HG02884 (cell line): ENCODE results near the gene FAM83C.
"Not testable (repeated sequence)": the region's sequence is repeated elsewhere in the genome, so short reads cannot be mapped to it uniquely, and the experiment has no call there.

ENCODE experiments used
- ATAC-seq: cut with Tn5 transposase; IDR thresholded peaks from one replicate; pipeline ENCODE4 v1.9.1; 2021; ENCODE audit warnings: mild to moderate bottlenecking, moderate library complexity; ENCODE audit not compliant: unreplicated experiment

The FAM83C gene

DNA sequence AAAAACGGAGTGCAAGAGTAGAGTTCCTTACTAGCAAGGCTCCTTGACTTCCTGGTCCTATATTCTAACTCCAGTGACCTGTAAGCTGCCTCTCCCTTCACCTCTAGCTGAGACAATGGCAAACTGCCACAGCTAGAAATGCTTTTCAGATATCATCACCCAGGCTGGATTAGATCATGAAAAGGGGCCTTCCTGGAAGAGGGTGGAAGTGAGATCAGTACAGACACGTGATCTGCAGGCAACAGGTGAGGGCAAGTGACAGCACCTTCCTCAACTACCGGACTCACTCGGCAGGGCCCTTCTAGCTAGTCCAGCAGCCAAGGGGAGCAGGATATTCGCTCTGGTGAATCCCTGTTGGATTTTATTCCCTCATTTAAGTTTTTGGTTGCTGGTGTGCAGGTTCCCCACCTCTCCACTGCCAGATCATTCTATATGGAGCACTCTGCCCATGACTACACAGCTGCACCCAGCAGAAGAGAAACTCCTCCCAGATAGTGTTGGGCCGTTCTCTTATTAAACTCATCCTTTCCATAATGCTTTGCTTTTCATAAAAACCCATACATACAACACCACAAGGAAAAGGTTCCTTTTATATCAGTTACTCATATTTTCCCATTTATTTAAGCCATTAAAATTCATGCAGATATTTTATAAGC, 26.4 kb upstream of the FAM83C start:
- no peak for ATAC-seq

DNA sequence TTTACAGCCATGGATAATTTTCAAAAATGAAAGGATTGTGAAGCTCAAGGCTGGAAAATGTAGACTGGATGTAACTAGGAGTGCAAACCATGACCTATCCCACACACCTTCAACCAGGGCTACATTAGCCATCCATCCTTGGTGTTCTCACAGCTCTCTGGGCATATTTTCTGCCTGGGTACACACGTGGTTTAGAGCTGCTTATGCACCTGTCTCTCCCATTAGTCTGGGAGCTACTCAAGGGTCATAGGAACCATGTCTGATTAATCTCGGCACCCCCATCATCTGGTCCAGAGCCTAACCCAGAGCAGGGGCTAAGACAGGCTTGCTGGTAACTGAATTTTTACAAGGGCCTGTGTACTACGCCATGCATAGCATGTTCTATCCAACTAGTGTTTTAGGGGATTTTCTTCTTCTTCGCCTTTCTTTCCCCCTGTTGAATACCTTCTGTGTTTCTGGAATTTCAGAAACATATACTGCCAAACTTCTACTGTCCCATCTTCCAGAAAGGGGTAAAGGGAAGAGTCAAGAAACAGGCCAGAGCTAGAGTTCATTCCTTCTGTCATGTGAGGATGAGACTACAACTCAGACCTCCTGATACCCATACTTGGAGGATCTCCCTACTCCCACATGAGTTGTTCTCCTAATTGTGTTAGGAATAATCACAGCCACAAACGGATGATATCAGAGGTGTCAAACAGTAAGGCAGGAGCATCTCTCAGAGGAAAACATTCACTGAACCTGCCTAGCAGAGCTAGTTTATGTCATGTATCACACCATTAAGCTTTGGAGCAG, 25.4 kb upstream of the FAM83C start:
- no peak for ATAC-seq

DNA sequence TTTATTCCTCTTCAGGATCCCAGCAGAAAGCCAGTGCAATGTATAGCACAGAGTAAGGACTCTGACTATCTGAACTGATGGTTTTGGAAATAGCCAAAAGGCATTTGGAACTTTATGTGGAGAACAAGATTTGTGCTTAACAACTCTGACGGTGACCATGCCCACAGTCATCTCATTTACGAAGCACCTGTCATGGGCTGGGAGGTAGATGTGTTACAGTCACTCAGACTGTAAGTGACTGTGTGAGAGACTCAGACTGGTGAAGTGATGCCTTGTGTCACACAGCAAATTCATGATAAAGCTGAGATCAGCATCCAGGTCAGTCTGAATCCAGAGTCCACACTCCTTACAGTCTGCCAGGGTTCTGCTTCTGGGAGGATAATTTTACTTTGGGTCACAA, 23.9 kb upstream of the FAM83C start:
- ATAC-seq = no peak

DNA sequence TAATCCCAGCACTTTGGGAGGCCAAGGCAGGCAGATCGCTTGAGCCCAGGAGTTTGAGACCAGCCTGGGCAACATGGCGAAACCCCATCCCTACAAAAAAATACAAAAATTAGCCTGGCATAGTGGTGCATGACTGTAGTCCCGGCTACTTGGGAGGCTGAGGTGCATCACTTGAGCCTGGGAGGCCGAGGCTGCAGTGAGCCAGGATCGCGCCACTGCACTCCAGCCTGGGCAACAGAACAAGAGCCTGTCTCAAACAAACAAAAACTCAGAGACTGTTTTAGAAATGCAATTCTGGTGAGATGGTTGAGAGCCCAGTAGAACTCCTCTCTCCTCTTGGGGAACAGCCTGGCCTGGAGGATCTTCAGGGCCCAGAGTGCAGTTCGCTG, 23.4 kb upstream of the FAM83C start:
- ATAC-seq = not testable (repeated sequence)

DNA sequence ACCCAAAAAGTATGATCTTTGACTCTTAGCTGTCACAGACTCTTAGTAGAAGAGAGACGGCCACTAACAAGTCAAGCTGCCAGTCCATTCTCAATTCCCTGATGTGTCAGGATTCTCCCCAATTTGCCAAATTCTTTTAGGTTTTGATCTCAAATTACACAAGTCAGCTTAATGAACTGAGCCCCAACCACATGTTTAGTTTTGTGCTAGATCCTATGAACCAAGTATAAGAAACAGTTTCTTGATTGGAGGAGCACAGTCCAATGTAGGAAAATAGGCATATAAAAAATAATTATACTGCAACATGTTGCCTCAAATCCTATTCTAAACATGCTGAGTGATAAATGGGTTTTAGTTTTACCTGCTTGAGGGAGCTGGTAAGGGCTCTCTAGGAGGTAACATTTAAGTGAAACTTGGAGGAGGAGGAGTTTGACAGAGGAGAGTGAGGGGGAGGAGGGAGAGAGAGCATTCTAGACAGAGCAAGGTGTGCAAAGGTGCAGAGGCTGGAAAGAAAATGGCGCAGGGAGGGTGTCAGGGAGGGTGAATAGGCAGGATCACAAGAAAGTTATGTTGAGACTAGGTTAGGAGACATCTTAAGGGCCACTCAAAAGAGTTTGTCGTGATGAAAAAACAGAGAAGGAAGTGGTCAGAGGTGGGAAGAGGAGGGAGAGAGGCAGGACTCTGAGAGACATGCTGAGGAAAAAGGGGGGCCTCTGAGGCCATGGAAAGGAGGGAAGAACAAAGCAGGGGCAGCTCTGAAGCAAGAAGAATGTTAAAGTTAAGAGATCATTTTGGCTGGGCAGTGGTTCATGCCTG, 22.8 kb upstream of the FAM83C start:
- no peak for ATAC-seq

DNA sequence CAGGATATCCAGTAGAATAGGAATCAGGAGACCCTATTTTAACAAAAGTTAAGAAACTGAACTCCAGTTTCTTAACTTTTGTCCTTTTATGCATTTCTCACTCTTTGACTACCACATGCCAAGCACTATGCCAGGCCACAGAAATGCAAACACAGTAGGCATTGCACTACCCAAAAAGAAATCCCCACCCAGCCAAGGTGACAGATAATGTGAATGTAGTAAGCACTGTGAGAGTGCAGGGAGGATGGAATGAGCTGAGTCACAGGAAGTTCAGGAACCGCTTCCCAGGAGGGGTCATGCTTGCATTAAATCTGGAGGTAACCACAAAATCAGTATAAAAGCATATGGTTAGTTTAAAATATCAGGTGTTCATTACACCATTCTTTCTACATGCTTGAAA, 20.1 kb upstream of the FAM83C start:
- no peak for ATAC-seq

DNA sequence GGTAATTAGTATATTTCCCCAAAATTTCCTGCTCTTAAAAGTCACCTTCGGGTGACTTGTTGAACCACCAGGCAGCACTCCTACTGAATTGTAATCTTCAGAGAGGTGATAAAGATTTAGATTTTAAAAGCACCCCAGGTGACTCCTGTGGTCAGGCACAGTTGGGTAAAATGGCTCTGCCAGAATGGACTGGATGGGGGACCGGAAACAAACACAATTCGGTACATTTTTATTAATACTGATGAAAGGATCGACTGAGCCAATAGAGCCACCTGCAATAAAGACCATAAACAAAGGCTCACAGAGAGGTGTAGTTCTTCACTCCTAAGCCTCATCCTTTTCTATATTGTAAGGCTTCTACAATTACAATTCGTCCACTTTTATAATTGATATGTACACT, 19.6 kb upstream of the FAM83C start:
- no peak for ATAC-seq

DNA sequence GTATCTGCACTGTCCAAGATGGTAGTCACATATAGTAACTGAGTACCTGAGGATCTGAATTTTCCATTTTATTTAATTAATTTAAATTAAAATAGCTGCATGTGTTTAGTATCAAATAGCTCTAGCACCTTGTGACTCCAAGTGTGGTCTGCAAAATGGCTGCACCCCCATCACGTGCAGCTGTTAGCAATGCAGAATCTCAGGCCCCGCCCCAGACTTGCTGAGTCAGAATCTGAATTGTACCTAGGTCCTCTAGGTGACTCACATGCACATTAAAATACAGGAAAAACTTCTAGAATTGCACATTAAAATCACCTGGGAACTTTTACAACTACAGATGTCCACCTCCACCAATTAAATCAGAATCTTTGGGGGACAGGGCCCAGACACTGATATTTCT, 19.2 kb upstream of the FAM83C start:
- ATAC-seq = no peak

DNA sequence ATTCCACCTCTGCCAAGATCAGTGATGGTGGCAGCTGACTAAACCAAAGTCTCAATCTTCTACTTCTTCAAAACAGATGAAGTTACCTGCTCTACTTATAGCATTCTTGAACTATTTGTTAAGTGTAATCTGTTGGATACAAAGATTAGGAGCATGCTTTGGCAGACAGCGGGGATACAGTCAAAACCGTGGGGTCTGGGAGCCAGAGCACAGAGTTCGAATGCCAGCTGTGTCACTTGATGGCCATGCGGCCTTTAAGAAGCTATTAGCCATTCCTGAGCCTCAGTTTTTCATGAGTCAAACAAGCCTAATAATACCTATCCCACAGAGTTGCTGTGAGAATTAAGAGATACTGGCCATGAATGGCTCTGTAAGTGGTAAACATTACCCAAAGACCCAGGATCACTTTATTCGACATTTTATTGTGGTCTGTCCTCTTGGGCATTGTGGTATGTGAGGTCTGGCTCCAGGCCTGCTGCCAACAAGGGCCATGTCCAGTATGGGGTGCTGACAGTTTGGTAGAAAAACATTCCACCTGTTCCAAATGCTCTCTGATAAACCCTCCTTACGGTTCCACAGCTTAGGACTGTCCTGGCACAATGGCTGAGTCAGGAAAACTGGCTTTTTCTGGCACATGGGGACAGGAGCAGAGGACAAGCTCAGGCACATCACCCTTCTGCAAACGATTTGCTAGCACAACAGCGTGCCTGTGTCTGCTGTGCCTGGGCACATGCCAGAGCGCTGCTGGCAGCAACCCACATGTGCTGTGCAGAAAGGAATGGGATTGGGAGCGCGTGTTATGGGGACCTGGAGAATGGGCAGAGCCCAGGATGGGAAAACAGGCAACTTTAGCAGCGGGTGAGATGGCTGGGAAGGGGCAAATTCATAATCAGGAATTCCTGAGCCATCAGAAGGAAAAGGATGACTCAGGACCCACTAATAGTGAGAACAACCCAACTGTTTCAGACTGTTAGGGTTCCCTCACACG, 15.7 kb upstream of the FAM83C start:
- no peak for ATAC-seq

DNA sequence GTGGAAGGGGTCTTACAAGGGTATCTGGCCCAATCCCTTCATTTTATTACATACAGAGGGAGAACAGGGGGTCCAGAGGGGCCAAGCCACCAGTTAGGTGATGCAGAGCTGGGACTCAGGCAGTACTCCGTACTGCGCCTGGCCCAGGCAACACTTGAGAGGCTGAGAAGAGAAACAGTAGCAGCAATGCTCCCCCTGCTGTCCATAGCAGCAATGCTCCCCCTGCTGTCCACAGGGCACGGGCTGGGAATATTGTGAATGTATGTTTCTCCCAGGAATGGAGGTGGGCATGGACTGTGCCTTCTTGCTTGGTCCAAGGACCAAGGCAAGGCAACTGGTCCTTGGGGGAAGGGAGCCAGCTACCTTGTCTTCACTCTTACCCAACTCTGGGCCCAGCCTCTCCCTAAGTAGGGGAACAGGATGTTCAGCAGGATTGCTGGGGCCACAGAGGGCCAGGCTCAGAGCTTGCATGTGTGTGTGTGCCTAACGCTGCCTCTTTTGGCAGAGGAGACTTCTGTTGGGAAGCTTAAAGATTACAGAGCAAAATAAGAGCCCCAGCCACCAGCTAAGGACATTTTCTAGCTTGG, 14.8 kb upstream of the FAM83C start:
- no peak for ATAC-seq

DNA sequence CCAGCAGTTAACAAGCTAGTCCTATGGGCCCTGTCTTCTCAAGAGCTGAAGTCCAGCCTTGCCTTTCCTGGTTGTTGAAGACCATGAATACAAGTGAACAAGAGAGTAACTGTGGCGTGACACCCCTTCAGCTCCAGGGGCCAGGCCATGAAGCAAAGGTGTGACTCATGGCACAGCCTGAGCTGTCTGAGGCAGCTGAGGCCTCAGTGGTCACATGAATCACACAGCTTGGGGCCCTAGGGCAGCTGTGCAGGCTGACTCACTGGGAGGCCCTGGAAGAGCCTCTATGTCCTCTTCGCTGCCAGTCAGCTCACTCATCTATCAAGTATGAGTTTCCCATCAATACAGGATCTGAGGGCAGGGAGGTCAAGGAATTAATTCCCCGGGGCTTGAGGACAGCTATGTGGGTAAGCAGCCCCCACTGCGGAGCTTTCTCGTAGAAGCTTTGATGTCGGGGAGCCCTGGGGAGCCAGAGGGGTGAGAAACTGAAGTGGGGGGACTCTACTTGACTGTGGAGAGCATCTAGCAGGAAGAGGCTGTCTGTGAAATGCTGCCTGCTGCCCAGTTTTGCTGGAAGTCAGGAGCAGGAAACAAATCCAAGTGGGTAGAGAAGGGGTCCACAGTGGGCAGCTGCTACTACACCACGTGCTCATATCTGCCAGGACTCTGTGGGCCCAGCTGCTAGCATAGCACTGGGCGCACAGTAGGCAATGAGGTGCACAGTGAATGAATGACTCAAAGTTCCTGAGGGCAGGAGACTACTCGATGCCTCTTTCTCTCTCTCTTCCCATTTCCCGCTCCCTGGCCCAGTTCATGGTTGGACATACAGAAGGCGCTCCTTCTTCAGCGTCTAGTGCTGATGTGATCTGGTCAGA, 13.7 kb upstream of the FAM83C start:
- ATAC-seq = no peak

DNA sequence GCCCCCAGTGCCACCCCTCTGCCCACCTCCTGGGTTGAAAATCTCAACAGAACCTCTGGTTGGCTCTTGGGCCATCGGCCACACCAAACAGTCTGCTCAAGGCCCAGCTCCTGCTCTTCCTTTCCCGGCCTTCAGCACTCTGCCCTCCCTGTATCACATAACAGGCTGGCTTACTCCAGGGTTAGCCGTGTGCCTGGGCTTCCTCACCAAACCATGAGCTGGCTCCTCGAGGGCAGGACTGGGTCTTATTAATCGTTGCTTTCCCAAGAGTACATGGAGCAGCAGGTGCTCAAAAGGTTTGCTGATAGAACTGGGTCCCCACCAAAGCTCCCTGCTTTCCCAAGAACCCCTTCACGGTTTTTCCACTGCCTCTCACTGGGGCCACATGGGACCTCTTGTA, 12.7 kb upstream of the FAM83C start:
- no peak for ATAC-seq

DNA sequence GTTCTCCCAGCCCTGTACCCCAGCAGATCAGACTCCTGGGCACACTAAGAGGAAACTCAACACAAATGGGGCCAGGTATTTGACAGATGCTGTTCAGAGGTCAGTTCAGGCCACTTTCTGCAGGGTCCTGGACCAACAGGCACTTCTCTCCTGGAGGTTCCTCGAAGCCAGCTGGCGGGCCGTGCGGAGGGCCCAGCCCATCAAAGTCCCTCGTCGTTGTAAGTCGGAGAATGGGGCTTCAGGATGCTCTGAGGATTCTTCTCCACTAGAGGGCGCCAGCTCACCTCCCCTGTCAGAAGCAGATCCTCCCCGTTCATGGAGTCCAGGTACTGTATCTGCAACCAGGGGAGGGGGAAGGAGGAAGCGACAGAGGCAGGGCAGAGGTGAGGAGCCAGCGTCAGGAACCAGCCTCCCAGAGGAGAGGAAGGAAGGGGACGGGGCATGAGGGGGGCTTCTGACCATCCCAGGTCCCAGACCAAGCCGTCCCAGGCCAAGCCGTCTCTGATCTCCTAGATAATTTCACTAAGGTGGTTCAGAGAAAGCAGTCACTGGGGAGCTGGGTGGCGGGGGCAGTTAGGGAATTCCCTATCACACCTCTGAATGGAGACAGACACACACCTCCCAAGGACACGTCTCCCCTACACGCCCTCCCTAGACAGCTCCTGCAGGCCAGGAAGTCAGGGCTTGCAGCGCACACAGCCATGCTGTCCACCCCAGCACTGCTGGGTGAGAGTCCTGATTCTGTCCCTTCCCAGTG, 11.7 kb upstream of the FAM83C start:
- no peak for ATAC-seq

DNA sequence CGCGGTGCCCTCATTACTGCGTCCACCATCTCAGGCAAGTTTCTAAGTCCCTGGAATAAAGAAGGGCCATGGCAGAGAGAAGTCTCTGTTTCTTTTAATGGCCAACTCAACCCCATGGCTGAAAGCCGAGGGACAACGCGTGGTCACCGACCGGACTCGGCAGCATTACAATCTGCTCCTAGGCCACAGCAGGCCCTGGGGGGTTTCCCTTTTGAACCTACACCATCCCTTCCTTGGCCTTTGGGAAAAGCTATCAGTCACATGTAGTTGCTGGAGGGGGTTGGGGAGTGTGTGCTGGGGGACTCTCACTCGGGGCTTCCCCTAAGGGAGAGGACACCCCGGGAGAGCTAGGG, 11.1 kb upstream of the FAM83C start:
- ATAC-seq = no peak

DNA sequence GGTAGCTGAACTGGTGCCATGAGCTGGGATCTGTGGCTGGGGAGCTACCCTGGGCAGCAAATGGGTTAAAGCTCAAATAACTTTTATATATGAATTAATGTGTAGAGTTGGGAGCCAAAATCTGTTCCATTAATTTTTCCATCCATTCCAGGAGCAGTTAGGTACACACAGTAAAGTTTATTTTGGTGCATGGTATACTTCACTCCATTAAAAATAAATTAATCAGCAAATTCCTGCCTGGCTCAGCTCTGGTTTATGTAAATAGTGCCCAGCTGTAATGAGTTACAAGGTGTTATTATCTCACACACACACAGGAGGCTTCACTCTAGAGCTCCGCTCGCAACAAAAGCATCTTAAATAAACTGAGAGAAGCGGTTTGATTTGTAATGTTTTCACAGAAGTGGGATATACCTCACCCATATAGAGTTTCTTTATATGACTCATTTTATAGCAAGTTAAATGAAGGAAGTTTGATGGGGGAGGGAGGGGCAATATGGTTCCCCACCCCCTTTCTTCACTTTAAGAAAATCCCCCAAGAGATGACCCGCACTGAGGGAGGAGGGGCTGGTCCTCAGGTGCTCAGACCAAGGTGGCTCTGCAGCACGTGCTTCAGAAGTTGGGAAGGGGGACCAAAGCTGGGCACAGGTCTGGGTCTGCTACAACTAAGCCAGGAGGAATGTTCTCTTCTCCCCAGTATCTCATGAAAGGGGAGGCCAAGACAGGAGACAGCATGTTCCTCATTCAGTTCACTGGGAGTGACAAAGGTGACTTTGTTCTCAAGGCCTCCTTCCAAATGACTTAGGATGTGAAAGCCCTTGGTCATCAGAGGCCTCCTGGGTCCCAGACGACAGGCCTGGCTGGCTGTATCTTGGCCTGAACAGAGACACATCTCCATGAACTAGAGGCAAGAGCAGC, 10.5 kb upstream of the FAM83C start:
- no peak for ATAC-seq

DNA sequence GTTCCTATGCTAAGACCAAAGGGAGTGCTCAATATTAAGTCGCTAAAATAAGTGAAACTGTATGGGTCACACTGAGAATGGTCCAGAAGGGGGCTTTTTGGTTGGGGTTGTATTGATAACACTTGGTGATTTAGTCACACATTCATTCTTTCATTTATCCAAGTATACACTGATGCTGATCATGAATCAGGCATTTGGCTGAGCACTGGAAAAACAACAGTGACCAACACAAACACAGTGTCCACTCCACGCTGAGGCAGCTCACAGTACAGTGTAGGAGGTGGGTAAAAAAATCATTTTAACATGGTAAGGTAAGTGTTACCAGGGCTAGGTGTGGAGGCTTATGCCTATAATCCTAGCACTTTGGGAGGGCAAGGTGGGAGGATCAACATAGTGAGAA, 9.2 kb upstream of the FAM83C start:
- ATAC-seq = no peak

DNA sequence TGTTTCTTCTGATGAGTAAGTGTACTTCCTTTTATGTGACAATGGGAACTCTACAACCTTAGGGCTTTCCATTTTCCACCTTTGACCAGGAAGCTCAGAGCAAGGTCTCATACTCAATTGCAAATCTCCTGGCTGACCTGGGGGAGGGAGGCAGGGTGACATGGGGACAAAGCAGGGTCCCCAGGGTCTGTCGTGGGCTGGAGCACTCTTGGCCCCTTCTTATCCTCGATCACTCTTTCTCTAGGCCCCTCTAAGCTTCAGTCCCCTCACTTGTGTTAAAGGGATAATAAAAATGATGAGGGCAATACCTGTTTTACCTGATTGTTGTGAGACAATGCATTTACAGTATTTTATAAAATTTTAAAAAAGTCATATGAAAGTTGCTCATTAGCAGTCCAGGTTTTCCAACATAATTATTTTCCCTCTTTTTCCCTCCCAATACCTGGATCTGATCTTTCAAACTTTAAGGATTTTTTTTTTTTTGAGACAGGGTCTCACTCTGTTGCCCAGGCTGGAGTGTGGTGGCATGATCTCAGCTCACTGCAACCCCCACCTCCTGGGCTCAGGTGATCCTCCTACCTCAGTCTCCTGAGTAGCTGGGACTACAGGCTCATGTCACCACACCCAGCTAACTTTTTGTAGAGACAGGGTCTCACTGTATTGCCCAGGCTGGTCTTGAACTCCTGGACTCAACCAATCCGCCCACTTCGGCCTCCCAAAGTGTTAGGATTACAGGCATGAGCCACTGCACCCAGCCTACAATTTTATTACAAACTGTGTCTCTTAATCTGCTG, 8.4 kb upstream of the FAM83C start:
- no peak for ATAC-seq
